ENCODE results near the gene PRSS33. TPM values are rescaled to one million over a fixed set of nuclear protein-coding genes. Genes with fewer than 3 reads are reported as not detected.

PRSS33 gene
- polyA plus RNA-seq, 1 donor from 2014 or later: not detected

DNA sequence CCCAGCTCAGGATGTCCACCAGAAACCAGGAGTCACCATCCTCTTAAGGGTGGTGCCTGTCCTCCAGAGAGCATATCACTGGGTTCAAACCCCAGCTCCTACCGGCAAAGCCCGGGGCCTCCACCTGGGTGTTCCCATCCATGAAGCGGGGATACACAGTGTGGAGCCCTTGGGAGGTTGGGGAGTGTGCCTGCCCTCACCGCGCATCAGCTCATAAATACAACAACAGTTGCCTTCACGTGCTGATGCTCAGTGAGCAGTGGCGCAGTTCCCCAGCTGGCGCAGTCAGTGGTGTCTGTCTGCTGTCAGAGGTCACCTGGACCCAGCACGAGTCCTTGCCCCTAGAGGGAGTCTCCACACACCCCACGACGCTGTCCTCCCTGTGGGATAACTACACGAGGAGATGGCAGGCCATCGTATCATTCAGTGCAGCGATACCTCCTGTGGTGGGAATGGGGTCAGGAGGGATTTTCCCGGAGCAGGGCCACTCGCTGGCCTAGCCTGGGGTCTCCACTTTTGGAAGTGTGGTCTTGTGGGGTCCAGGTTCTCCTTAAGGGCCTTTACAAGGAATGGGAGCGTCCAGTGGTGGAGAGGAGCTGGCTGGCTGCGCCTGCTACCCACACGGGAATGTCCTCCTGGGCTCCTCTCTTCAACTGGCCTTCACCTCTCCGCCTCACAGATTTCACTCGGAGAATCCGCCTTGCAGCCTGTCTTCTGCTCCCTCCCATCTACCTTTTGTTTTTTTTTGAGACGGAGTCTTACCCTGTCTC, 8.0 kb downstream of the PRSS33 start:
- peak overlapping the region in 3 of 4 donors; percentile 57 to 95 (median 92) for H3K4me3 Mint-ChIP-seq
- H3K27me3 Mint-ChIP-seq: no peaks in the 10 kb centered on the region
- H3K36me3 Mint-ChIP-seq: no peaks in the 10 kb centered on the region
- H3K9me3 Mint-ChIP-seq: no peaks in the 10 kb centered on the region
- peaks cover 13 to 21% (median 17%) of the 10 kb centered on the region in 3 donors for H3K4me1 Mint-ChIP-seq
- peak overlapping the region in 2 of 3 donors; percentile 97 to 99 for H3K27ac Mint-ChIP-seq

DNA sequence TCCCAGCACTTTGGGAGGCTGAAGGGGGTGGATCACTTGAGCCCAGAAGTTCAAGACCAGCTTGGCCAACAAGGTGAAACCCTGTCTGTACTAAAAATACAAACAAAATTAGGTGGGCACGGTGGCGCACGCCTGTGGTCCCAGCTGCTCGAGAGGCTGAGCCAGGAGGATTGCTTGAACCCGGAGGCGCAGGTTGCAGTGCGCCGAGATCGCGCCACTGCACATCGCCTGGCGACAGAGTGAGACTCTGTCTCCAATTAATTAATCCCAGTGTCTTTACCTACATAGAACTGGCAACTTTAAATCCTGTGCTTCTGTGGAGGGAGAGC, 8.8 kb downstream of the PRSS33 start:
- H3K27me3 Mint-ChIP-seq: no peaks in the 10 kb centered on the region

DNA sequence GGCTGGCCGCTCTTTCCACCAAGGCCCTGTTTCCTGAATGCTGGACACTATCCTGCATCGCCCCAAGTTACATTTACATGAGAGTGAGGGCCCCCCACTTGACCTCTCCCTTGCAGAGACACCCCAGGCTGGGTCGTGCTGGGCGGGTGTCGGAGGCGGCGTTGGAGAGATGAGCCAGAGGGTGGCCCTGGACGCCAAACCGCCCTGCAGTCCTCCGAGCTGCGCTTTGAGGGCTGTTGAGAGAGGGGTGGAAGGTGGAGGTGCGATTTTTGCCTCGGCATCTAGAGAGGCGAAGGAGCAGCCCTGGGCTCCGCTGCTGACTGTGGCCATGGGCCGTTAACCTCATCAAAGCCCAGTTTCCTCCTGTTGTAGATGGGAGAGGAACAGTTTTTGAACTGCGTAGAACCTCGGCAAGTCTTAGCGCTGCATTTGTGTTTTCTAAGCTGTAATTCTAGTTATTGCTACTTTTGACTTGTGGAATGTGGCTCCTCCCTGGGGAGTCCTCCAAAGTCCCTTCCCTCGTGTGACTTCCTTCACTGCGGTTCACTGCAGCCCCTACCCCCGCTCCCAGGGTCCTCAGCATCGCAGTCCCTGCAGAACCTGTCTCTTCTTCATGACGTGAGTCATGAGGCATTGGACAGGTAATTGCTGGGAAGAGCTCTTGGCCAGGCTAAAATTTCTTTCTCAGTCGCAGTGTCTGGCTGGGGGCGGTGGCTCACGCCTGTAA, 9.3 kb downstream of the PRSS33 start:
- no peaks in the 10 kb centered on the region for H3K36me3 Mint-ChIP-seq
- H3K9me3 Mint-ChIP-seq: no peaks in the 10 kb centered on the region
- H3K4me1 Mint-ChIP-seq: peaks cover 13 to 21% (median 17%) of the 10 kb centered on the region in 3 donors

More for the DNA sequence above, 8.8 kb downstream of the PRSS33 start:
- Mint-ChIP-seq H3K36me3 (no peaks in the 10 kb centered on the region), H3K27ac (peak overlapping the region; percentile 97 to 99 (median 98)), H3K9me3 (no peaks in the 10 kb centered on the region), H3K4me3 (peak overlapping the region; percentile 92 to 98 (median 96)), H3K4me1 (peaks cover 13 to 21% (median 17%) of the 10 kb centered on the region in 3 donors)

DNA sequence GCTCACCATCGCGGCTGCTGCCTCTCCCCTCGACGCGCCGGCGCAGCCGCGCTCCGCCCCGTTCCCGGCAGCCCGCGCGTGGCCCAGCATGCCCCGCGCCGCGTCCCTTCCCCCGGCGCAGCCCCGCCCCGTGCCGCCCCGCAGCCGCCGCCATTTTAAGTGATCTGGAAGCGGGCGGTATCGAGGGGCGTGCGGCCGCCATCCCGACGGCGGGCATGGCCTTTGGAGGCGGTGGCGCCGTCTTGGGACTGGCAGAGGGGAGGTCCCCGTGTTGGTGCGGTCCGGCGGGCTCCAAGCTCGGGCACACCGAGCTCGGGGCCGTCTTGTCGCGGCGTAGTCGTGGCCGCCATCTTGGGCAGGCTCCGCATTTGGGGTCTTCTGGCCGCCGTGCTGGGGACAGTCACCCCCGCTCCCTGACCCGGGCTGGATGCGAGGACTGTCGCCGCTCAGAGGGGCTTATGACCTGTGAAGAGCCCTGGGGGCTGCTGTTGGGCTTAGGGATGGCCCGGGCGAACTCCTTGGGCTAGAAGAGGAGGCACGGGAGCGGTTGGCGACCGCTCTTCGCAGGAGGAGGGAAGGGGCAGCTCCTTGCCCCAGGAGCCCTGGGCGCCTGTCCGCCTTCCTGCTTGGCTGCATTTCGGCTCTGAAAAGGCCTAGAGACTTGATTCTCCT, 10.0 kb downstream of the PRSS33 start, which contains the start of gene ELOB:
Gene ELOB, minus strand, starts transcription at position 50 of the 672 bp plus-strand sequence. Its CDS starts 41 bp downstream, at position 9.
- Mint-ChIP-seq H3K27me3 (no peaks in the 10 kb centered on the region), H3K4me1 (peaks cover 17 to 26% (median 17%) of the 10 kb centered on the region in 3 donors)

More for the DNA sequence above, 9.3 kb downstream of the PRSS33 start:
- H3K27ac Mint-ChIP-seq: peak overlapping the region; percentile 97 to 99 (median 98)
- no peaks in the 10 kb centered on the region for H3K27me3 Mint-ChIP-seq
- H3K4me3 Mint-ChIP-seq: peak overlapping the region; percentile 92 to 98 (median 96)

DNA sequence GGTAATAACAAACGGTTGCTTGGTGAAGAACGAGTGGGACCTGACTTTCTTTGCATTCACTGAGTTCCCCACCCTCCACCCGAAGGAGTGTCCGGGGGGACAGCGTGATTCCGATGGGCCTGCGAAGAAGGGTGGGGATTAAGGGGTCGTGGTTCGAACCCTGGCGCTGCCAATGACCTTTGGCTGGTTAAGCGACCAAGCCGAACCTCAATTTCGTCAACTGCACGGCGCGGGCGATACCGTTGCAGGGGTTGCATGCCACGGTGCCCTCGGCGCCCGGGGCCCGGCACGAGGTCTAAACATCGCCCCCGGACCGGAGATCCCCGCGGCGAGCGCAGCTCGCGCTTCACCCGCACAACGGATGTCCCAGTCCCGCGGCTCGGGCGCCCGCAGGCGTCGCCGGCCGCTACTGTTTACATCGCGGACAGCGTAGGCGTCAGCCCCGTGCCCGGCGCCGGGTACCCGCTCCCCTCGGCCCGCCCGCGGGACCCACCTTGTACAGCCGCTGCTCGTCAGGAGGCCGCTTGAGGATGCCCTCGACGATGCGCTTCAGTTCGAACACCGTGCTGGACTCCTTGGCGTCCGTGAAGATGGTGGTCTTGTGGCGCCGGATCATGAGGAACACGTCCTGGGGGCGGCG, 10.7 kb downstream of the PRSS33 start:
- no peaks in the 10 kb centered on the region for H3K27me3 Mint-ChIP-seq
- no peaks in the 10 kb centered on the region for H3K9me3 Mint-ChIP-seq
- peak overlapping the region; percentile 72 to 97 (median 82) for H3K27ac Mint-ChIP-seq
- peaks cover 17 to 26% (median 17%) of the 10 kb centered on the region in 3 donors for H3K4me1 Mint-ChIP-seq
- H3K4me3 Mint-ChIP-seq: peak overlapping the region; percentile 86 to 98 (median 95)
- peaks cover 2% of the 10 kb centered on the region for H3K36me3 Mint-ChIP-seq

More for the DNA sequence above, 10.0 kb downstream of the PRSS33 start, which contains the start of gene ELOB:
- peak within 1 kb of the TSS; percentile 92 to 98 (median 96) for H3K4me3 Mint-ChIP-seq
- peak within 1 kb of the TSS; percentile 97 to 99 (median 98) for H3K27ac Mint-ChIP-seq
- no peaks in the 10 kb centered on the region for H3K9me3 Mint-ChIP-seq
- H3K36me3 Mint-ChIP-seq: no peaks in the 10 kb centered on the region

DNA sequence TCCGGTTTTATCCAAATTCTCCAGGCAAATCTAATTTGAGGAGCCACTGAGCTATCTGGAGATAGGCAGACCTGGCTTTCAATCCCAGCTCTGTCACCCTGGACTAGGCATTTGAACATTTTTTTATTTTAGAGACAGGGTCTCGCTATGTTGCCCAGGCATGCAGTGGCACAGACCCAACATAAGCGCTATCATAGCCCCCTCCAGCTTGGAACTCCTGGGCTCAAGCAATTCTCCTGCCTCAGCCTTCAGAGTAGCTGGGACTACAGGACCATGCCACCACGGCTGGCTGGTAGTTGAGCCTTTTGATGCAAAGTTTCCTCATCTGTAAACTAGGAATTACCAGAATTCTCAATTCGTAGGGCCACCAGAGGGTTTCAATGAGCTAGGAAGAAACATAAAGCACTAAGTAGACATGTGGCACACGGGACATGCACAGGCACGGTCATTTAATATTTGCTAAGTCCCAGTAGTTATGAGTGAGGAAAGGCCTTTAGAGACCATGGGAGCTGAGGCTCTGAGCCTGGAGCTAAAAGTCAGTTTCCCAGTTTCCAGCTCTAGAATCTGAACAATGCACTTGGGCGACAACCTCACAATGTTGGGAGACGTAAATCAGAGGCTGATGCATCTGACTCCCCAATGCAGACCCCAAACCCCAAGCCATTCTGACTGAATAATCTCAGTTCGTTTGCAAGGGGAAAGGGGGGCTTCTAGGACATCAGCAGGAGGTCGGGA, 11.4 kb downstream of the PRSS33 start:
- no peaks in the 10 kb centered on the region for H3K9me3 Mint-ChIP-seq
- peak overlapping the region; percentile 86 to 98 (median 95) for H3K4me3 Mint-ChIP-seq
- peaks cover 17 to 26% (median 17%) of the 10 kb centered on the region in 3 donors for H3K4me1 Mint-ChIP-seq
- no peaks in the 10 kb centered on the region for H3K27me3 Mint-ChIP-seq
- peak overlapping the region; percentile 72 to 97 (median 82) for H3K27ac Mint-ChIP-seq
- H3K36me3 Mint-ChIP-seq: peaks cover 2% of the 10 kb centered on the region

DNA sequence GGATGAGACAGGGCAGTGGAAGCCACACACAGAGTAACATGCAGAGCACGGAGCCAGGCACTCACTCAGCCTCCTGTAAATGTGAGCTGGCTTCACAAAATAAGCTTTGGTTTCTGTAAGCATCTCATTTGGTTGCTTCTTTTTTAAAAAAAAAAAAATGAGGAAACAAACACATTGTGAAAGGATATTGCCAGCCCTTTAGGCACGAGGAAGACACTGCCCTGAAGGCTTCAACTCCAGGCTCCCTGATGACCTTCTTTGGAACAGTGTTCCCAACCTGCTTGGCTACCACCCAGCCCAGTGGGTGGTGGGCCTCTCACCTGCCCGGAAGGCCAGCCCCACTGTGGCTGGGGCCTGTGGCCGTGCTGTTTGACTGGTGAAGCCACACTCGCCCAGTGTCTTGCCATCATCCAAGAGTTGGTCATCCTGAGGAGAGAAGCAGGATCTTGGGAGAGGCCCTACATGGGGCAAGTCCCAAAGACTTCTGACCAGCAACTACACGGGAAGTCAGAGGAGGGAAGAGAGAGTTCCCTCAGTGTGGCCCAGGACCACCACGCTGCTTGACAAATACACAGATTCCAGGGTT, 12.1 kb downstream of the PRSS33 start:
- Mint-ChIP-seq H3K9me3 (no peaks in the 10 kb centered on the region), H3K27ac (peak overlapping the region in 2 of 3 donors; percentile 82 to 97), H3K4me1 (peaks cover 17 to 26% (median 17%) of the 10 kb centered on the region in 3 donors), H3K27me3 (no peaks in the 10 kb centered on the region), H3K4me3 (peak overlapping the region in 3 of 4 donors; percentile 57 to 98 (median 95)), H3K36me3 (peaks cover 2% of the 10 kb centered on the region)

DNA sequence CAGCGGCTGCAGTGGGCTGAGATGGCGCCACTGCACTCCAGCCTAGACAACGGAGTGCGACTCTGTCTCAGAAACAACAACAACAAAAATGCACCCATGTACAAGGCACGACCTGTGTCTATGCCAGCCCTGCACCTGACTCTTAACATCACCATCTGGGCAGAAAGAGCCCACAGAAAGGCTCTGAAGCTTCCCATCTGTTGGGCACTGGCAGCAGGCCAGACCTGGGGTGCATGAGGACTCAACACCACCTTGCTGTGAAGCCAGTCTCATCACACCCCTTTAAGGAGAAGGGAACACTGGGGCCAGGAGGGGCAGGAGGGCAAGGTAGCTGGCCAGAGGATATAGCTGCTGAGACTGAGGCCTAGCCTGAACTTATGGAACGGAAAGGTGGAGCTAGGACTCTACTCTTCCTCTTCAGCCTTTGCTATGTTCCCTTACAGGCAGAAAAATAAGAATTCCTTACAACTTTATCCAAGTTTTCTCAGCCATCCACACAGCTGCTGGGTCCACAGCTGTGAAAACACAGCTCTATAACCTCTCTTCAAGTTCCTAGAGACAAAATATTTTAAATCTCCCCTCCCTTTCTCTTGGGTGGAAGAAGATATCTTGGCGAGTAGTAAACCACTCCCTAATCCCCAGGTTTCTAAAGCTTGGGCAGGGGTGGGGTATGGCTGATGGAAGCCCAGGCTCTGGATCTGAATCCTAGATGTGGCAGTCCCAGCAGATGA, 13.0 kb downstream of the PRSS33 start:
- Mint-ChIP-seq H3K4me1 (peaks cover 17 to 26% (median 17%) of the 10 kb centered on the region in 3 donors), H3K27ac (peak overlapping the region in 1 of 3 donors; percentile 97), H3K4me3 (peak overlapping the region in 3 of 4 donors; percentile 32 to 95 (median 47)), H3K27me3 (no peaks in the 10 kb centered on the region), H3K36me3 (peaks cover 2% of the 10 kb centered on the region), H3K9me3 (no peaks in the 10 kb centered on the region)

DNA sequence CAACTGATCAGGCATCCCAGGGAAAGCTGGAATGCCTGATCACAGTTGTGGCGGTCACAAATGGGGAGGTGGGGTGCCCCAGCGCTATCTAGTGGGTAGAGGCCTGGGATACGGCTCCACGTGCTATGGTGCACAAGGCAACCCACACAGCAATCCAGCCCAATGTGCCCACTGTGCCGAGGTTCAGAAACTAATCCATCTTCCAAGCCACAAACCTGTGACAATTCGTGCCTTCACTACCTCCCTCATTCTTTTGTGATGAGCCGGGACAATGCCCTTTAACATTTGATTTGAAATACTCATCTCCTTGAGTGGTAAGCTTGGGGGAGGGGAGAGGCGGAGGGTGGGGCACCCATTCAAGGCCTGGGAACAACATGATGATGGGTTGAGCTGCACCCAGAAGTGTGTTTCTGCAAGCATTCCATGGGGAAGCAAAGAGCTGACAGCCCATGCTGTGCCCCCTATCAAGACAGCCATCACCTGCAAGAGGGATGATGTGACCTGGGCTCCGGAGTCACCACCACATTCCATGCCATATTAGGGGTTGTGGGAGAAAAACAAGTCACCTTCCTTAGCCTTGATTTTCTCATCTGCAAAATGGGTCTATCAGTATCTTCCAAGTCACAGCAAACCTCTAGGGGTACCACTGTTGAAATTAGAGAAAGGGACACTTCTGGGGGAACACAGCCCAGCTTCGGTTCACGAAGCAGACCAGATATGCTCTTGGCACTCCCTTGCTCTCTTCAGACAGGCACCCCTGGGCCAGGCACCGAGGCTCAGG, 14.0 kb downstream of the PRSS33 start:
- Mint-ChIP-seq H3K4me1 (peaks cover 13 to 21% (median 16%) of the 10 kb centered on the region in 3 donors), H3K27me3 (no peaks in the 10 kb centered on the region), H3K36me3 (peaks cover 2% of the 10 kb centered on the region), H3K4me3 (peak overlapping the region in 1 of 4 donors; percentile 95), H3K9me3 (no peaks in the 10 kb centered on the region), H3K27ac (peak overlapping the region in 2 of 3 donors; percentile 65 to 97)

DNA sequence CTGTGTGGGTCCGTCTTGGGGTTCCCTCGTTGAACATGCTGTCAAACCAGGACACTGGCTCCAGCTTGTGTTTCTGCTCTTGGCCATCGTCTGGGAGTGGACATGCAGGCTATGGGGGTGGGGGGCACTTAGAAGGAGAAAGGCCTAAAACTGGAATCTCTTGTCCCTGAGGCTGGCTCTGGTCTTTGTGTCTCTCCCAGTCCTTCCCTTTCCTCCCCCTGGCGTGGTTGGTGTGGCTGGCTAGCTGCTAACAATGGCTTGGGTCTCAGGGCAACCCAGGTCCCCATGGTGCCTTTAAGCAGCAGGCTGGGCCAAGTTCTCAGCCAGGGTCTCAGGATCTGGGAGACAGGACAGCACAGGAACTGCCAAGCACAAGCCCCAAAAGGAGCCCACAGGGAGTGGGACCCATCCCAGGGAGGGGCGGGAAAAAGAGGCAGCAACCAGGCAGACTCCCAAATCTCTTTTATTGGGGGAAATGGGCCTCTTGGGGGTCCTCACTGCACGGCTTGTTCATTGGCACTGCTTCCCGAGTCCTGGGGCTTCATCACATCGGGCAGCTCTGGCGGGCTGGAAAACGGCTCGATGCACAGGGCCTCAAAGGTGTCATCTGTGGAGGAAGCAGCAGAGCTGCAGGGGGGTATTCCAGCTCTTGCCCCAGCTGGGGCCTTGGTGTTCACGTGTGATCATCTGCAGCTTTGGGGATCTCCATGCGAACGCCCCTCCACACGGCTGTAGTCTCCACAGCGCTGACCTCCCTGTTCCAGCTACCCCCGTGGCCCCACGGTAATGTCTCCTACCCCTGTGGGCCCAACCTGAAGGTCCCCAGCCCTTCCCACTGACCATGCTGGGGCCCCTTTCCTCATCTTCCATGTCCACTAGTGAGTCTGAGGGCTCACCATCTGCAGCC, 15.6 kb downstream of the PRSS33 start:
- no peaks in the 10 kb centered on the region for H3K9me3 Mint-ChIP-seq
- peaks cover 2% of the 10 kb centered on the region for H3K36me3 Mint-ChIP-seq
- no peaks in the 10 kb centered on the region for H3K27me3 Mint-ChIP-seq
- peak overlapping the region in 1 of 4 donors; percentile 68 for H3K4me3 Mint-ChIP-seq
- H3K4me1 Mint-ChIP-seq: peaks cover 7 to 16% (median 12%) of the 10 kb centered on the region in 3 donors
- peak overlapping the region in 2 of 3 donors; percentile 59 to 97 for H3K27ac Mint-ChIP-seq

DNA sequence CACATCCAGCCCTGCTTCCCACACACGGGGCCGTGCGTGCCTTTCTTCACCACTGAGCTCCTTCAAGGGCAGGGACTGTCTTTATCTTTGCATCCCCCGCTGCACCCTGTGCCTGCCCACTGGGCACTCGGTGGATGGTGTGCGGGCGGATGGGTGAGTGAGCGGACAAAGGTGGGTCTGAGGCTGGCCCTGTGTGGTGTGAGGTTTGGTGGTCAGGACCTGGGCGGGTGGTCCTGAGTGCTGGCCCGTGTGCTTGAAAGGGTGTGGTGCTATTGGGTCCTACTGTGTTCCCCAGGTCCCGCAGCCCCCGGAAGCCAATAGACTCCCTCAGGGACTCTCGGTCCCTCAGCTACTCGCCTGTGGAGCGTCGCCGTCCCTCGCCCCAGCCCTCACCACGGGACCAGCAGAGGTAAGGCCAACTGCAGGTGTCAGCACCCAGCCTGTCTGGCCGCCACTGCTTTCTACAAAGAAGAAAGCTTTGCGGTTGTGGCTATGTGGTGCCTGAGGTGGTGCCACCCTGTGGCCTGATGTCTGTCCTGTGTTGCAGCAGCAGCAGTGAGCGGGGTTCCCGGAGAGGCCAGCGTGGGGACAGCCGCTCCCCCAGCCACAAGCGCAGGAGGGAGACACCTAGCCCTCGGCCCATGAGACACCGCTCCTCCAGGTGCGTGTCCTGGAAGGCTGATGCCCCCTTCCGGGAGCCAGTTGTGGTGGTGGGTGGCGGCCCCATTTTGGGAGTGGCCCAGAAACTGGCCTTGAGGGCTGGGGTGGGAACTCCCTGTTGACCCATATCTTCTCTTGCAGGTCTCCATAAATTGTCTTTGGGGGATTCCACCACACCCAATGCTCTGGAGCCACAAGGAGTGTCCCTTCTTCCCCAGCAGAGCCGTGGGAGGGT, 17.1 kb downstream of the PRSS33 start:
- Mint-ChIP-seq H3K4me3 (peak overlapping the region in 2 of 4 donors; percentile 18 to 49), H3K27me3 (no peaks in the 10 kb centered on the region), H3K27ac (peak overlapping the region; percentile 31 to 97 (median 82)), H3K4me1 (peaks cover 0 to 18% (median 6%) of the 10 kb centered on the region in 3 donors), H3K9me3 (no peaks in the 10 kb centered on the region), H3K36me3 (peaks cover 8% of the 10 kb centered on the region)
